Occipital lobe (tissue), 2 donors: ENCODE measurements around the gene ACOT7. TPM values are rescaled to one million over a fixed set of nuclear protein-coding genes. Genes with fewer than 3 reads are reported as not detected.
"Not testable (repeated sequence)": the region's sequence is repeated elsewhere in the genome, so short reads cannot be mapped to it uniquely, and the experiment has no call there.

Experiments used
- DNase-seq: peaks from one replicate; lab custom pipeline; 2025; lab: John Stamatoyannopoulos, UW
- total RNA-seq: library from RNA; depleted of rRNA; stranded (reverse); fragments of >200 nt; gene quantifications from one replicate; pipeline ENCODE4 v1.2.3, GENCODE V29; 2014

Gene ACOT7
- total RNA-seq, 1 donor from 2014 or later = 27.0 TPM

DNA sequence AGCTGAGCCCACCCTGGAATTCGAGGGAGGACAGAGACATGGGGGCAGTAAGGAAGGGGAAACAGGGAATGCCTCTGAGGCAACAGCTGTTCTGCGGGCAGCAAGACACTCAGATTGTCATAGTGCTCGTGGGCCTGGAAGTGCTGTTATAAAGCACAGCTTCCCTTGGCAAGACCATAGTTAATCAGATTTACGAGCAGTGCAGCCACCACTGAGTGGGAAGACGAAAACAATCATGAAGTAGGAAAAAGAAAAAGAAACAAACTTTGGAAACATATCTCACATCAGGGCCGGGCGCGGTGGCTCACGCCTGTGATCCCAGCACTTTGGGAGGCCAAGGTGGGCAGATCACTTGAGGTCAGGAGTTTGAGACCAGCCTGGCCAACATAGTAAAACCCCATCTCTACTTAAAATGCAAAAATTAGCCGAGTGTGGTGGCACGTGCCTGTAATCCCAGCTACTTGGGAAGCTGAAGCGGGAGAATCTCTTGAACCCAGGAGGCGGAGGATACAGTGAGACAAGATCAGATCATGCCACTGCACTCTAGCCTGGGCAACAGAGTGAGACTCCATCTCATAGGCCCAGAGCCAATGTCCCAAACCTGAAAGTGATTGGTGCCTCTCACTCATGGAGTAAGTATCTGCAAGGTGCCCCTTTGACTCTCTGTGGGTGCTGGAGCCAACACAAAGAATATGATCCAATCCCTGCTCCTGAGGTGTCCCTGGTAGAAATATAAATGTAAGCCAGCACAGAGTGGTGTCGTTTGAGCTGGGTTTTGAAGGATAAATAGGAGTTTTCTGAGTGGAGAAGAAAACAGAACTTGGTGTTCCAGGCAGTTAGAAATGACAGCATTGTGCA is 77.1 kb downstream of the ACOT7 start:
- DNase-seq = no peak

DNA sequence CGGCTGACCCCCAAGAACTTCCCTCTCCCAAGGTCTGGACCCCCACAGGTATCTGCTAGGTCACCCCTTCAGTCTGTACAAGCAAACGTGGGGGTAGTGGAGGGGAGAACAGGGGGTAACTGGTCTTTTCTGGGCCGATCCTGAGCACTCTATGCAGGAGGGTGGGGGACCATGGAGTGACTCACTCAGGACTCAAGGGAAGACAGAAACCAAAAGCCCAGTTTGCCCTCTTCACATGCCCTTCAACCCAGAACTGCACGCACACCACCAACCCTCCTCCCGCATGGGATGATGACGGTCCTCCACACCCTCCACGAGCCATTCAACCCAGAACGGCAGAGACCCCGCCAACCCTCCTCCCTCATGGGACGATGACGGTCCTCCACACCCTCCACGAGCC is 79.1 kb downstream of the ACOT7 start:
- DNase-seq = no peak

DNA sequence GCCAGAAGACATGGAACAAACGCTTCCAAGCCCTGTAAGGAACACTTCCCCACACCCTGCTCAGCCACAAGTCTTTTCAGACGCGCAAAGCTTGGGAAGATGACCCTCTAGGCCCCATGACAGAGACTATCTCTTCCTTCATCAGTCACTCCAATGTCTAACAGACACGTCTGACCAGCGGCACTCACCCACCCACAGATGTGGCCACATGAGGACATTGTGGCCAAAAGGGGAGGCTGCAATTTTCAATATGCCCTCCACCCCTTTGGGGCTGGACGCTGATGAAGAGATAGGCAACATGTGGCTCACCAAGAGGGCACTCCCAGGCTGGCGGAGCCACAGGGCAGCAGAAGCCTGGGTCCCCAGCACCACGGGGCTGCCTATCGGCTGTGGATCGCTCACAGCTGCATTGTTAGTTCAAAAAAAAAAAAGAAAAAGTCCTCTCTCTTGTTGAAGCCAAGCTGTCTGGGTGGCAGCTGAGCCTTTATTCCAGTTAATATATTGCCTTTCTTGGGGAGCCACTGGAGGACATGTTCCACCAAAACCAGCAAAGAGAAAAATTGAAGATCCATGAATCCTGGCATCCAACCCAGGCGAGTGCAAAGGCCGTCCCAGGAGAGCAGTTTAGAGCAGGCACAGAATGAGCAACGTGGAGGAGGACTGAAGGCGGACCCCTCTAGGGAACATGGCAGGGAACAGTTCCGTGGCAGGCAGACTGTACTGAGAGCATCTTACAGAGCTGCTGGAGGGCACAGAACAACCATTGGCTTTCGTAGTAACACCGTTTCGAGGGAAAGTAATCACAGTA is 80.0 kb downstream of the ACOT7 start:
- no peak for DNase-seq

DNA sequence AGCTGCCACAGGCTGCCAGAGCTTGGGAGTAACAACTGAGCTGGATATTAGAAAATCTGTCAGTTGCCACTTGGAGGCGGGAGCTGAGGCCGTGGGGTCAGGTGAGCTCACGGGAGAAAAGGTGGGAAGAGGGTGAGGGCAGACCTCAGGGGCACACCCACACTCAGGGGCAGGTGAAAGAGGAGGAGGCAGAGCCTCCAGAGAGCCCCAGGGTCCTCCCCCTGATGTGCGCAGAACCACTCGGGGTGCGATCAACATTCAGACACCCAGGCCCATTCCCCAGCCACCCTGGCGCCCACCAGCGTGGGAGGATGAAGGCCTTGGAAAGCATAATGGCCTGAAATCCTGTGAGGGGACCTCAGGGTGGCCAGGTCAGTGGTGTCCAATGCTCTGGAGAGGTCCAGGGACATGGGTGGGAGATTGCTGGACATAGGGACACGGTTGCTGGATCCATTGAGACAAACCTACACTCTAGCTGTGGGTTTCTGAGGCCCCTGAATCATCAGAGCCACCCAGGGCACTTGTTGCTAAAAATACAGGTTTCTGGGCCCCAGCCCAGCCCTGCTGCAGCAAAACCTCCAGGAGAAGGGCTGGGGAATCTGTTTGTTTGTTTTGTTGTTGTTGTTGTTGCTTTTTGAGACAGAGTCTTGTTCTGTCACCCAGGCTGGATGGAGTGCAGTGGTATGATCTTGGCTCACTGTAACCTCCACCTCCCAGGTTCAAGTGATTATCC is 83.3 kb downstream of the ACOT7 start:
- no peak for DNase-seq

DNA sequence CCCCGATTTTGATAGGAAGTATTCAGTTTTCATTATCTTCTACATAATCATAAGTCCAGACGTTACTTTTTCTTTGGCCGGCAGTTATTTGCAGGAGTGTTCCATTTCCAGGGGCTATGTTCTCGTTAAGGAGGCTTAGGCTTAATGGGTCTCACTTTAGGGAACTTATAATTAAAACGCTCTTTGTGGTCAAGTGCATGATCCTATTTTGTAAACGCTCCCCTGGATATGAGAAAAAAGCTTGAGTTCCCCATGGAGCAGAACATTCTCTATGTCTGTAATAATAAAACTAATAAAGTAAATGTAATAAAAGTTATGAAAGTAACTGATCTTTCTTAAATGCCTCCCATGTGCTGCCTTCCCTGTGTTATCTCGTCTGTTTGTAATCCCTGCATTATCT is 84.0 kb downstream of the ACOT7 start:
- no peak for DNase-seq

DNA sequence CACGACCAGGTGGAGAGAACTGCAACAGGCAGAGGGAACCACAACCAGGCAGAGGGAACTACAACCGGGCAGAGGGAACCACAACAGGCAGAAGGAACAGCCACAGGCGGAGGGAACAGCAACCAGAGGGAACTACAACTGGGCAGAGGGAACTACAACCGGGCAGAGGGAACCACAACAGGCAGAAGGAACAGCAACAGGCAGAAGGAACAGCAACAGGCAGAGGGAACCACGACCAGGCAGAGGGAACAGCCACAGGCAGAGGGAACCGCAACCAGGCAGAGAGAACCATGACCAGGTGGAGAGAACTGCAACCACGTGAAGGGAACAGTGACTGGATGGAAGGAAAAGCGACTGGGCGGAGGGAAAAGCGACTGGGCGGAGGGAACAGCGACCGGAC is 85.1 kb downstream of the ACOT7 start:
- DNase-seq = no peak

DNA sequence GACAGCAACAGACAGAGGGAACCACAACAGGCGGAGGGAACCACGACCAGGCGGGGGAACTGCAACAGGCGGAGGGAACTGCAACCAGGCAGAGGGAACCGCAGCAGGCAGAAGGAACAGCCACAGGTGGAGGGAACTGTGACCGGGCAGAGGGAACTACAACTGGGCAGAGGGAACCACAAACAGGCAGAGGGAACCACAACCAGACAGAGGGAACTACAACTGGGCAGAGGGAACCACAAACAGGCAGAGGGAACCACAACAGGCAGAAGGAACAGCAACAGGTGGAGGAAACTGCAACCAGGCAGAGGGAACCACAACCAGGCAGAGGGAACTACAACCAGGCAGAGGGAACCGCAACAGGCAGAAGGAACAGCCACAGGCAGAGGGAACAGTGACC is 85.9 kb downstream of the ACOT7 start:
- not testable (repeated sequence) for DNase-seq

DNA sequence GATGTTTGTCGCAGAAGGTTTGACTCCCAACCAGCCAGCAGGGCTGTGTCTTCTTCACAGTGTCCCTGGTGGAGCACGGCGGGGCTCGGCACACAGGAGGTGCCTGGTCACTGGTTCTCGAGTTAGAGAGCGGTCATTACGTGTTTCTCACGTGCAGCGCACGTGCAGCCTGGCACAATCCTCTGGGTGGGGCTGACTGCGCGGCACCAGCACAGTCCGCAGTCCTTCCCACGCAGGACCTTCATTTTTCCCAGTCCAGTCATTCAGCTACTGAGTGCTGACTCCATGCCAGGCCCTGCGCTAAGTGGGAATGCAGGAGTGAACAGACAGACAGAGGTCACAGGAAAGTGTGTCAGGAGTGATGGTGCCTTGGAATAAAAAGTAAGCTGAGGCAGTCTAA is 86.5 kb downstream of the ACOT7 start:
- no peak for DNase-seq

DNA sequence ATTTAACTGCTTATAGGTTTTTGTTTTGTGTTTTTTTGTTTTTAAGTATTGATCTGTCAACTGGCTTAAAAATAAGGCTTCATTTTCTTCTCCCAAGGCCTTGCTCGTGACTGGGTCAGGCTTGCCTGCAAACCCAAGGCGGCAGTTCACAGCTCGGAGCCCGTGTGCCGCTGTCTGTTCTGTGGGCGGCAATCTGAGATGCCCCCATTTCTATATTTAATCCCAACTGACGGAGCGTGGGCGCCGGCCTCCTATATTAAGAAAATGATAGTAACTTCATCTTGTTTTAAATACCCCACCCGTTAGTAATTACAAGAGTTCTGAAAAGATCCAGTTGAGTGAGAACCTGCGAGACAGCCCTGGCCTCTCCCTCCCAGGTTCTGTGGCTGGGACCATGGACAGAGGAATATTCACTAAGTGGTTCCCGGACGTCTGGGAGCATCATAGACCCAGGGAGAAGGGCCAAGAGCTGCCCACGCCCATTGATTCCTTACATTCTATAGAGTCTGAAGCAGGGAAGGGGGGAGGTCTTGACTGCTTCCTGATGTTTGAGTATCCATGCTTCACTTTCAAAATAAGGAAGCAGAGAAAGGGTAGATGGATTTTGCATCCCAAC is 90.1 kb downstream of the ACOT7 start:
- DNase-seq = peak; percentile 6

DNA sequence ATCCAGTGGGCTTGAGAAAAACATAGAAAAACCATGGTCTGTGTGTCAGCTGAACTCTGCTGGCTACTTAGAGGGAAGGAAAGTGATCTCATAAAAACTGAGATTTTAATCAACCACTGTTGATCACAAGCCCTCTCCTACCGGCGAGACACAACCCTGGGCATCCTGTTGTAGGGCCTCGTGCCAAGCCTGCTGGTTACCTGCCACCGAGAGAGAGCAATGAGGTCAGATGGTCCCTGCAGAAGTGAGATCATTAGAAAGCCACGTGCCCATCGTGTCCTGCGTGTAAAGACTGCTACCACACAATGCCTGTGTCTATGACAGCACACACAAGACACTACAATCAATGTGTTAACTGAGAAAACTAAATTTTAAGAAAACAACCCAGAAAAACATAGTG is 91.0 kb downstream of the ACOT7 start:
- DNase-seq = no peak

DNA sequence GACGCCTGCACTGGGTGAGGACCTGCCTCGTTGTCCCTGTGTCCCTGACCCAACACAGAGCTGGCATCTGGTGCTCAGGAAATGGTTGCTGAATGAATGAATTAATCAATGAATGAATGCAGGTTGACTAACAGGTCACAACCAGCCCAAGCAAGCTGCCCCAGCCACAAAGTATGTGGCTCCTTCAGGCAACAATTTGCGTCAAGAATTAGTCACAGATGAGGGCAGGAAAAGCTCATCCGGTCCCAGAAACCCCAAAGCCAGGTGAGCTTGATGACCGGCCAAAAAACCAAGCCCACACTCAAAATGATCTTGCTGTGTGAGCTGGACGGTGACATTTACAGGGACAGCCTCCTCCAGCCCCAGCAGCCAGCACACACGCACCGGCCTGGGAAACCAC is 92.0 kb downstream of the ACOT7 start:
- DNase-seq = no peak

DNA sequence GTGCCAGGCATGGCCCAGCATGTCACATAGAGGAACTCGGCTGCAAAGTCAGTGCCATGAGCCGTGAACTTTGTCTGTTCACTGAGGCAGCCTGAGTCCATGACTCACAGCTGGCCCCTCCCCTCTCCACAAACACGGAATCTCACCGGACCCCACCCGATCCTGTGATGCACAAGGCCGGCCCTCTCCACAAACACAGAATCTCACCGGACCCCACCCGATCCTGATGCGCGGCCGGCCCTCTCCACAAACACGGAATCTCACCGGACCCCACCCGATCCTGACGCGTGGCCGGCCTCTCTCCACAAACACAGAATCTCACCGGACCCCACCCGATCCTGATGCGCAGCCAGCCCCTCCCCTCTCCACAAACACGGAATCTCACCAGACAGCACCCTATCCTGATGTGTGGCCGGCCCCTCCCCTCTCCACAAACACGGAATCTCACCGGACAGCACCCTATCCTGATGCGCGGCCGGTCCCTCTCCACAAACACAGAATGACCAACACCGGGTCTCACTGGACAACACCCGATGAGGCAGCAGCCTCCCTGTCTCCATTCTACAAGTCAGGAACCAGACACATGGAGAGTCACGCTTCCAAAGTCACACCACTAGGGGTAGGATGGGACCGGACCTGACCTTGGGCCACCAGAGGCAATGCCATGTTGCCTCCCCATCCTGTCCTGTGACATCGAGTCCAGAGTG is 93.1 kb downstream of the ACOT7 start:
- no peak for DNase-seq

DNA sequence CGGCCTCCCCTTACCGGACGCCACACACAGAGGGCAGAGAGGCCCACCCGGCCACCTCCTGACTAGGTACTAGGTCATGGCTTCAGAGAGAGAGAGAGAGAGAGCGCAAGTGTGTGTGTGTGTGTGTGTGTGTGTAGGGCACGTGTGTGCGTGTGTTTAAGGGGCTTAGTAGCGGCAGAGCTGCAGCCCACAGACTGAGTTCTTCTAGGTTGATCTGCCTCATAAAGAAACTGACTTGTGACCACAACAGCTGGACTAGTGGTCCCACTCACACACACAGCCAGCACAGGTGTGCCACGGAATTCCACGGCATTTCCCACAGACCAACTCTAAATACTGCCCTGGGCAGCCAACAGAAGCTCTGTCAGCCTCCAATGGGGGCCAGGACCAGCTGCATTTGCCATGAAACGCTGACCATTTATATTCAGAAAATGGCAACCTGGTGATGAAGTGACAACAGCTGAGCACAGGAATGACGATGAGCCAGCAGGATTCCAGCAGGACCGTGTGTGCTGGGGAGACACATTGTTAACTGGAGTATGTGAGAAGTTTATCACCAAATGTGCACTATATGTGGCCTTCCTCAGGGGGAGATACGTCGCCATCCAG is 93.9 kb downstream of the ACOT7 start:
- DNase-seq = no peak

DNA sequence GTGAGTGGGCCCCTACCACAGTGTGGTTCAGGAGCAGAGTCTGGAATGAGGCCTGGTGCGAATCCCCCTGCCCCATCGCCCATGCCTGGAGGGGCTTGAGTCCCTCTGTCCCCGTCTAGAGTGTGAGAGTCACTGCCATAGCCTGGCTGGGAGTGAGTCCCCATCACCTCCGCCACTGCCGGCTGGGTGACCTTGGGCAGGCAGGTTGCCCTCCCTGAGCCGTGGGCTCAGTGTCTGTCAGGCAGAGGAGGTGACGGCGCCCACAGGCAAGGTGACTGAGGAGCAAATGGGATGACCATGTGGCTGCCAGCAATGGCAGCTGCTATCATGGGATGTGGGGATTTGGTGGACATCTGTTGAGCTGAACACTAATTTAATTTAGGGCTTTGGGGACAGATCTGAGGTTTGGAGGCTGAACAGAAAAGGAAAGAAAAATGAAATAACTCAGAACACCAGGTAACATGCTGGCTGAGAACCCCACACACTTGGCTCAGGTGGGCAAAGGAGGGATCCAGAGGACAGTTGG is 94.6 kb downstream of the ACOT7 start:
- no peak for DNase-seq

DNA sequence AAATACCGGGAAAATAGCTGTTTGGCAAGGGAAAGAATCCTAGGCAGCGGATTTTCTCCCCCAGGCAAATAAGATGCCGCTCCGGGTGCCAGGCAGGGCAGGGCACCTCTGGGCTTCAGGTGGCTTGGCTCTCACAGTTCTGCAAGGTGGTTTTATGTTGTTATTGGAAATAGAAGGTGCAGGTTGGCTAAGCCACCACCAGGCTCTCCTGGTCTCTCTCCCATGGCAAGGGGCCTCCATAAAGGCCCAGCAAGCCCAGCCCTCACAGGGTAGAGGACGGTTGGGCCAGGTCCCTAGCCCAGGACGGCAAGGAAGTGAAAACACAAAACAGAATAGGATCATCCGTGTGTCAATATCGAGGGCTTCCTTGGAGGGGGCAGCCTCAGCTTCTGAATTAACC is 95.0 kb downstream of the ACOT7 start:
- no peak for DNase-seq

DNA sequence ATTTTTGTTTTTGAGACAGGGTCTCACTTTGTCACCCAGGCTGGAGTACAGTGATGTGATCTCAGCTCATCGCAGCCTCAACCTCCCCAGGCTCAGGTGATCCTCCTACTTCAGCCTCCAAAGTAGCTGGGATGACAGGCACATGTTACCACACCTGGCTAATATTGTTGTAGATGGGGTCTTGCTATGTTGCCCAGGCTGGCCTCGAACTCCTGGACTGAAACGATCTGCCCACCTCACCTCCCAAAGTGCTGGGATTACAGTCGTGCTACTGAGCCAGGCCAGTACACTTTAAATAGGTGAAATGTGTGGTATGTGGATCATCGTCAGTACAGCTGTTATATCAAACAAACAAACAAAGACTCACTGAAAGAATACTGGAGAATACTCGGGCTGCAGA is 97.7 kb downstream of the ACOT7 start:
- DNase-seq = no peak

DNA sequence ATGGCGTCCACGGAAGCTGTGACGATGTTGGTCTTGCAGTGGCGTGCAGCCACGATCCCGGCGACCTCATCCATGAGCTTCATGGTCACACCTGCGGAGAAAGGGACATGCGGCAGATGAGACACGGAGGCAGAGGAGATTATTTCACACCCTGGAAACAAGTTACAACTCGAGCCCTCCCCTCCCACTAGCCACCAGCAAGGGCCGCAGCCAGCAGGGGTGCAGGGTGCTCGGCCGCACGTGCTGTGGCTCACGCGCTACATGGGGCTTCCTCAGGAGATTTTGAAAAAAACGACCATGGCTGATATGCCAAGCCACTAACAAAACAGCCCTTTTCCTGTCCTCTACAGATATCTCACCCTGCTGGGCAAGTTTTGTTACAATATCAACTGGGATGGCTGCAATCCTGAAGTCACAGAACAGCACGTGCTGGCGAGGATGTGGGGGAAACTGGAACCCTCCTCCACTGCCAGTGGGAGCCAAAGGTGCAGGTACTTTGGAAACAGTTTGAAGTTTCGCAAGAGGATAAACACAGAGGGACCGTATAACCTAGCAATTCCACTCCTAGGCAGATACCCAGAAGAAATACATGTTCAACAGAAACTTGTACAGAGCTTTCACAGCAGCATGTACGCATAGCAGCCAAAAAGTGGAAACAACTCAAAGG is 98.5 kb downstream of the ACOT7 start:
- no peak for DNase-seq

DNA sequence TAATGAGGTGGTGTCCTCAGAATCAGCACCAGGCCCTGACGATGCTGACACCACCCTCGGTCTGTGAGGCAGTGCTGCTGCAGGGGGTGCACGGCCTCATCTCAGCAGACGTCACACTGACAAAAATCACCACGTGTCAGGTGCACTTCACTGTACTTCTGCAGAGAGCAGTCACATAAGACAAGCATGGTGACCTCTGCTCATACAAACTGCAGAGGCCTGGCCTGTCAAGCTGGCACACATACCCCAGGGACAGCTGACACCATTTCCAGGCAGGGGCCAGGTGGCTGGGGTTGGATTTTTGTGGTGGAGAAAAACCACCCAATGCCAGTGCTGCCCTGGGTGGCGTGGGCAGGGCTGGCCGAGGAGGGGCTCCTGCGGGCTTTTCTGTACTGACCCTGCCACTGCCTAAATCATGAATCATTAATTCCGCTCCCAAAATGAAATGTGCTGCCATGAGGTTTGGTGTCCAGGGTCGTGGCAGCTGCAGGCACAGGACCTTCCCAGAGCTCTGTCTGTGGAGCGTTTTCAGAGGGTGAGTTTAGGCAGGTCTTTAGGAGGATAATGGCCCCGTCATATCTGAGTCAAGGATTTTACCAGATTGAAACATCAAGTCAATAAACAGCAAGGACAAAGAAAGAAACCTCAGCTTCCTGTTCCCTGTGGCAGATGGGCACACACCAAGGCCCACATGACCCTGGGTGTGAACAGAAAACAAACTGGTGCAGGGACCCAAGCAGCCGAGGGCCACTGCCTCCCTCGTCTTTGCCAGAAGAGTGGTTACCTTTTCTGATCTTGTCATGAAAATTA is 99.3 kb downstream of the ACOT7 start:
- no peak for DNase-seq

DNA sequence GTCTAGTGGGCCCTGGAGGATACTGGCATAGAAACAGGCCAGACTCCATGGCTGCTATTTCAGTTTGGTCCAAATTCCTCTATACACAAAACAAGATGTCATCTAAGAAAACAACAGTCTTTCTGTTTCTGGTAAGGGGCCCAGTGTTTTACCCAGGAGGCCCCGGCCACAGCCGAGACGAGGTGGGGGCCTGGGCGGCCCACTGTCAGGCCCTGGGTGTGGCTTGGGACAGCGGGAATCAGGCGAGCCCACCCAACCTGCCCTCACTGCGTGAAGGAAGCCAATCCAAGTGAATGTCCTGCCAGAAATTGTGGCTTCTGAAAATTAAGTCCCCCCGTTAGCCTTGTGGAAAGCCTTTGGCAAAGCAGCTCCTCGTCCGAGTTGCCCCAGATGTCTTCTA is 101.5 kb downstream of the ACOT7 start:
- no peak for DNase-seq
